ENCODE data around the gene AP2A2.
A peak's percentile ranks its signal among the peaks of the same experiment; 100 is the strongest.

AP2A2 gene

GRCh38 chr11:933936-934335 is 8.3 kb downstream of the AP2A2 start:
- no peak for DNase-seq (ENCODE audit: low read depth, low spot score)
- TF ChIP-seq CTCF (IDR thresholded peaks at IDR 0.05; ENCODE audit: low read depth, low read length) = no peak
- no peak overlapping the region for H3K4me3 ChIP-seq (ENCODE audit: low read depth, low read length)
- in situ Hi-C loops (cut with HindIII; ENCODE audit: low sequenced_read_pairs) = no loop called here

- in situ Hi-C loops (cut with HindIII; ENCODE audit: low sequenced_read_pairs) = no loop called here
- no peak for TF ChIP-seq CTCF (IDR thresholded peaks at IDR 0.05; ENCODE audit: low read depth, low read length)
- no peak for DNase-seq (ENCODE audit: low read depth, low spot score)
- H3K4me3 ChIP-seq (ENCODE audit: low read depth, low read length) = no peak overlapping the region
These were observed 8.9 kb downstream of the AP2A2 start for GRCh38 chr11:934527-934926.

- no peak for DNase-seq (ENCODE audit: low read depth, low spot score)
- in situ Hi-C loops (cut with HindIII; ENCODE audit: low sequenced_read_pairs) = no loop called here
- H3K4me3 ChIP-seq (ENCODE audit: low read depth, low read length) = no peak overlapping the region
- TF ChIP-seq CTCF (IDR thresholded peaks at IDR 0.05; ENCODE audit: low read depth, low read length) = no peak
These were observed 10.5 kb downstream of the AP2A2 start for GRCh38 chr11:936199-936598.

GRCh38 chr11:937841-938261 is 12.2 kb downstream of the AP2A2 start:
- TF ChIP-seq CTCF (IDR thresholded peaks at IDR 0.05; ENCODE audit: low read depth, low read length) = no peak
- in situ Hi-C loops (cut with HindIII; ENCODE audit: low sequenced_read_pairs) = no loop called here
- H3K4me3 ChIP-seq (ENCODE audit: low read depth, low read length) = no peak overlapping the region
- DNase-seq (ENCODE audit: low read depth, low spot score) = no peak

- no peak overlapping the region for H3K4me3 ChIP-seq (ENCODE audit: low read depth, low read length)
- no peak for DNase-seq (ENCODE audit: low read depth, low spot score)
- in situ Hi-C loops (cut with HindIII; ENCODE audit: low sequenced_read_pairs) = no loop called here
- TF ChIP-seq CTCF (IDR thresholded peaks at IDR 0.05; ENCODE audit: low read depth, low read length) = no peak
These were observed 14.9 kb downstream of the AP2A2 start for GRCh38 chr11:940496-941135.

- peak; percentile 74 for DNase-seq (ENCODE audit: low read depth, low spot score)
- in situ Hi-C loops (cut with HindIII; ENCODE audit: low sequenced_read_pairs) = no loop called here
- TF ChIP-seq CTCF (IDR thresholded peaks at IDR 0.05; ENCODE audit: low read depth, low read length) = no peak
- no peak overlapping the region for H3K4me3 ChIP-seq (ENCODE audit: low read depth, low read length)
These were observed 17.2 kb downstream of the AP2A2 start for GRCh38 chr11:942823-943222.

All from astrocyte of the spinal cord (primary cell).